Sigmoid colon (tissue), 7 donors: ENCODE results near the gene KRTAP19-8. TPM values are rescaled to one million over a fixed set of nuclear protein-coding genes. Genes with fewer than 3 reads are reported as not detected.

Source experiments
- DNase-seq: peaks from one replicate; pipeline ENCODE4 v3.0.0-alpha.2; 2019
- H3K27ac ChIP-seq, 4 donors: fragments of 200-600 bp; sonication (generic); one replicate each; pipeline ENCODE4 v1.5.1; 2016 to 2019; ENCODE audit warnings: mild to moderate bottlenecking in 1 of 4
- H3K27me3 ChIP-seq, 3 donors: fragments of 200-600 bp; sonication (generic); one replicate each; pipeline ENCODE4 v1.5.1; 2019; ENCODE audit warnings: mild to moderate bottlenecking in 1 of 3
- H3K36me3 ChIP-seq, 4 donors: fragments of 200-600 bp; sonication (generic); one replicate each; pipeline ENCODE4 v1.5.1; 2016 to 2019
- H3K4me1 ChIP-seq, 4 donors: fragments of 200-600 bp; sonication (generic); one replicate each; pipeline ENCODE4 v1.5.1; 2017 to 2019
- H3K4me3 ChIP-seq, 4 donors: fragments of 200-600 bp; sonication (generic); one replicate each; pipeline ENCODE4 v1.5.1; 2017 to 2019; ENCODE audit warnings: mild to moderate bottlenecking in 2 of 4, moderate library complexity in 1 of 4
- H3K9me3 ChIP-seq, 4 donors: fragments of 200-600 bp in 3 of 4; sonication (generic) in 3 of 4; one replicate each; pipeline versions ENCODE4 v1.5.1 to v1.6.1; 2013 to 2019
- EP300 ChIP-seq, 4 donors: sonication (generic); formaldehyde crosslinking; IDR thresholded peaks; one replicate each; pipeline ENCODE4 v1.6.1; 2017; ENCODE audit warnings: antibody characterized with exemption in 4 of 4
- POLR2A ChIP-seq, 2 donors: fragments of 450-650 bp; IDR thresholded peaks; one replicate each; pipeline ENCODE4 v1.6.1; 2016; ENCODE audit warnings: antibody characterized with exemption in 2 of 2, mild to moderate bottlenecking in 2 of 2, moderate library complexity in 2 of 2
- POLR2AphosphoS5 ChIP-seq, 4 donors: sonication (generic); formaldehyde crosslinking; IDR thresholded peaks; one replicate each; pipeline ENCODE4 v1.6.1; 2017; ENCODE audit warnings: antibody characterized with exemption in 4 of 4
- WGBS, 2 donors: extraction: QIAGEN DNeasy Blood & Tissue Kit; methylation state at CpG; one replicate each; pipeline ENCODE4 v1.1.7; 2013; 5-methylcytosine and 5-hydroxymethylcytosine counted together
- intact Hi-C: fragments of 100-400 bp; cut with DNase I; formaldehyde crosslinking; loops from one replicate; pipeline ENCODE4 v1.15.1; 2023
- polyA plus RNA-seq, 3 donors: library from polyadenylated mRNA; stranded (reverse); fragments of 200-250 nt; gene quantifications; one replicate each; pipeline ENCODE4 v1.2.3, GENCODE V29; 2013
- total RNA-seq, 4 donors: library from RNA; depleted of rRNA; stranded (reverse); fragments of >200 nt; gene quantifications; one replicate each; pipeline ENCODE4 v1.1.0, GENCODE V29; 2016
- TF ChIP-seq, protein P1 (sequence below), 4 experiments: fragments of 450-650 bp in 3 of 4; fragments of 200-600 bp in 1 of 4; IDR thresholded peaks; one replicate each; pipeline ENCODE4 v1.5.1; 2016 to 2019; ENCODE audit warnings: antibody characterized with exemption in 4 of 4, mild to moderate bottlenecking in 3 of 4, moderate library complexity in 2 of 4
- donor health status: healthy with polysubstance abuse.
- donor health status: Bipolar disorder and iron deficiency.
- donor health status: healthy.

Gene KRTAP19-8
- total and polyA plus RNA-seq, 7 donors = not detected

DNA sequence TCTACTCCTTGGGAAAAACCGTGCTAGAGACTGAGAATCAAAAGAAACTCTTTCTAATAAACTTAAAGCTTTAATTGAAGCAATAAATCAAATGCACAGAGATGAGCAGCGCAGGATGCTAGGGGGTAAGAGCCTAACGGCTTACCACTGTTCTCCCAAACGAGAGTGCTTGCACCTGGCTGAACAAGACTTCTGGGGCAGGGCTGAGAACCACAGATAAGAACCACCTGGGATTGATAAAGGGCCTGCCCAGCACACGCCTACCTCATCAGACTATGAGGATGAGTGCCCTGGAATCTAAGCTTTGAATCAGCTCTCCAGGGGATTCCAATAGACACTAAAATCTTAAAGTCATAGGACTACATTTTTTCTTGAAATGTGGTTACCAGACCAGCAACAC, 43.3 kb downstream of the KRTAP19-8 start:
- Histone ChIP-seq H3K9me3 (no peaks in the 10 kb centered on the region), H3K4me3 (no peak overlapping the region), H3K36me3 (no peaks in the 10 kb centered on the region), H3K27me3 (no peaks in the 10 kb centered on the region), H3K27ac (no peak overlapping the region), H3K4me1 (no peaks in the 10 kb centered on the region)
- WGBS, 2 donors = 46 to 62% methylated on average over 5 of the region's 5 CpGs
- intact Hi-C loops = no loop called here
- TF ChIP-seq EP300 (IDR thresholded peaks at IDR 0.05) = no peak
- TF ChIP-seq POLR2A (IDR thresholded peaks at IDR 0.05) = no peak
- no peak for TF ChIP-seq POLR2AphosphoS5 (IDR thresholded peaks at IDR 0.05)
- DNase-seq = no peak

DNA sequence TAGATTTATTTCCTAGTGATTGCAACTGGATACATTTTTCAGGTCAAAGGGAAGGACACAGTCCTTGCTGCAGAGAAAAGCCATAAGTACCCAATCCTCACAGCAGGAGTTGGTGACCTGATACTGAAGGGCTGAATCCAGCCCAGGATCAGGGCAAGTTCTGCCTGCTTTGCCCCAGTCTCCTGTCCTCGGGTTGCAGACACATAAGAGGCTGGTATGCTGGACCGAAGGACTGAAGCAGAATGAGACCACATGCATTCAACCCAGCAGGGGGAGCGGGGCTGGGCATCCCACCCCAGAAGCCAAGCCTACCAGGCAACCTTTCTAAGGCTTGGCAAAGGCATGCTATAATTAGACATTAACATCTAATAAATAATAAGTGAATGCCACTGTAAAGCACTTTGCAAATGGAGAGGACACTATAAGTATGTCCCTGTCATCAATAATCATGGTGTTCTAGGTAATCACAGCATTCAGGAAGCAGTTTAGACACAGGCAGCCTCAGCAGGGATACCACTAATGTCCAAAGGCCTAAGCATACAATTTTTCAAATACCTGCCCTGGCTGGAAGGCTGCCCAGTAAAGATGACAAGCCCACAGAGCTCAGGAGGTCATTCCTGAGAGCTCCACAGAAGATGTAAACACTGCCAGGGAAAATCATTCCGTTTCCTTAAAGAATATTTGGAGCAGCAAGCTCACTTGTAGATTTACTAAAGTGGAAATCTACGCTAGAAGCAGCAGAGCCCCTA, 47.6 kb downstream of the KRTAP19-8 start:
- WGBS, 2 donors = 65 to 76% methylated on average over 5 of the region's 5 CpGs
- H3K9me3 ChIP-seq = no peaks in the 10 kb centered on the region
- H3K27ac ChIP-seq = no peak overlapping the region
- H3K36me3 ChIP-seq = no peaks in the 10 kb centered on the region
- no peaks in the 10 kb centered on the region for H3K27me3 ChIP-seq
- DNase-seq = no peak
- intact Hi-C loops = no loop called here
- H3K4me3 ChIP-seq = no peak overlapping the region
- no peaks in the 10 kb centered on the region for H3K4me1 ChIP-seq
- TF ChIP-seq POLR2AphosphoS5 (IDR thresholded peaks at IDR 0.05) (no peak), EP300 (IDR thresholded peaks at IDR 0.05) (no peak), POLR2A (IDR thresholded peaks at IDR 0.05) (no peak)
- TF ChIP-seq, protein P1, sequence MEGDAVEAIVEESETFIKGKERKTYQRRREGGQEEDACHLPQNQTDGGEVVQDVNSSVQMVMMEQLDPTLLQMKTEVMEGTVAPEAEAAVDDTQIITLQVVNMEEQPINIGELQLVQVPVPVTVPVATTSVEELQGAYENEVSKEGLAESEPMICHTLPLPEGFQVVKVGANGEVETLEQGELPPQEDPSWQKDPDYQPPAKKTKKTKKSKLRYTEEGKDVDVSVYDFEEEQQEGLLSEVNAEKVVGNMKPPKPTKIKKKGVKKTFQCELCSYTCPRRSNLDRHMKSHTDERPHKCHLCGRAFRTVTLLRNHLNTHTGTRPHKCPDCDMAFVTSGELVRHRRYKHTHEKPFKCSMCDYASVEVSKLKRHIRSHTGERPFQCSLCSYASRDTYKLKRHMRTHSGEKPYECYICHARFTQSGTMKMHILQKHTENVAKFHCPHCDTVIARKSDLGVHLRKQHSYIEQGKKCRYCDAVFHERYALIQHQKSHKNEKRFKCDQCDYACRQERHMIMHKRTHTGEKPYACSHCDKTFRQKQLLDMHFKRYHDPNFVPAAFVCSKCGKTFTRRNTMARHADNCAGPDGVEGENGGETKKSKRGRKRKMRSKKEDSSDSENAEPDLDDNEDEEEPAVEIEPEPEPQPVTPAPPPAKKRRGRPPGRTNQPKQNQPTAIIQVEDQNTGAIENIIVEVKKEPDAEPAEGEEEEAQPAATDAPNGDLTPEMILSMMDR (IDR thresholded peaks at IDR 0.05) = no peak

DNA sequence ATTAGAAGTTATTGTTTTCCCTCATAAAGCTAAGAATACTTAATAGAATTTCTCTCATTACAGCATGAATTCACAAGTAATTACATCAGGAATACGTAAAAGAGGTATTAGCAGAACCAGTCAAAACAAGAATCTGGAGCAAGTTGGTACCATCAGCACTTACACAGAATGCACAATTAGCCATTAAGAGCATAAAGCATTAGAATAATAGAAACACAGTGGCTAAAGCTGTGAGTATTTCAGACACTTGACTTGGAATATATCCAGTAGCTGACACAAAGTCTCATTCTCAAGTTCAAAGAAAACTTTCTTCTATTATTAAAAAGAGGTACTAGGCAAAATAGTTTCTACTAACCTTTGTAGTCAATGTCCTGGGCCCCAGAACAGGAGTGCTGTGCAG, 49.6 kb downstream of the KRTAP19-8 start:
- TF ChIP-seq EP300 (IDR thresholded peaks at IDR 0.05) (no peak), POLR2AphosphoS5 (IDR thresholded peaks at IDR 0.05) (no peak), POLR2A (IDR thresholded peaks at IDR 0.05) (no peak)
- TF ChIP-seq, protein P1 (IDR thresholded peaks at IDR 0.05) = no peak
- Histone ChIP-seq H3K9me3 (no peaks in the 10 kb centered on the region), H3K36me3 (no peaks in the 10 kb centered on the region), H3K4me1 (no peaks in the 10 kb centered on the region), H3K4me3 (no peak overlapping the region), H3K27me3 (no peaks in the 10 kb centered on the region), H3K27ac (no peak overlapping the region)
- WGBS, 2 donors = 73 to 85% methylated on average over 1 of the region's 1 CpG
- intact Hi-C loops = no loop called here
- no peak for DNase-seq

Other genes starting within 250 kb of the KRTAP19-8 start
- gene KRTAP8-1, start 225.2 kb downstream of the KRTAP19-8 start, total RNA-seq = not detected
- gene KRTAP8-1, start 225.2 kb downstream of the KRTAP19-8 start, polyA plus RNA-seq = not detected
- gene KRTAP7-1, start 208.7 kb downstream of the KRTAP19-8 start, total RNA-seq = not detected
- not detected for gene KRTAP7-1, start 208.7 kb downstream of the KRTAP19-8 start, polyA plus RNA-seq
- gene KRTAP11-1, start 156.9 kb downstream of the KRTAP19-8 start, total RNA-seq = not detected
- gene KRTAP11-1, start 156.9 kb downstream of the KRTAP19-8 start, polyA plus RNA-seq = not detected